CD4-positive, CD25-positive, alpha-beta regulatory T cell (primary cell): ENCODE measurements around the gene KMT2C. TPM values are rescaled to one million over a fixed set of nuclear protein-coding genes. Genes with fewer than 3 reads are reported as not detected.
A peak's percentile ranks its signal among the peaks of the same experiment; 100 is the strongest.
"Not testable (repeated sequence)": the region's sequence is repeated elsewhere in the genome, so short reads cannot be mapped to it uniquely, and the experiment has no call there.

Experiments used
- ATAC-seq, 2 donors: fragments of 150-1000 bp; cut with Tn5 transposase; one replicate each; pipeline ENCODE4 v1.10.0; 2021; ENCODE audit warnings: low read depth in 2 of 2, moderate number of reproducible peaks in 2 of 2, moderate library complexity in 1 of 2
- DNase-seq, 3 donors: peaks; one replicate each; pipeline versions ENCODE4 v3.0.0 to v3.0.0-alpha.2; 2012 to 2022; ENCODE audit warnings: mixed read lengths in 1 of 3
- H3K27ac ChIP-seq: one replicate; pipeline ENCODE4 v1.7.0; 2013; ENCODE audit warnings: mild to moderate bottlenecking, low read length; ENCODE audit not compliant: insufficient read depth, poor library complexity, severe bottlenecking
- H3K27me3 ChIP-seq: one replicate; pipeline ENCODE4 v1.7.0; 2013; ENCODE audit warnings: low read length; ENCODE audit not compliant: control insufficient read depth, insufficient read depth
- H3K36me3 ChIP-seq: one replicate; pipeline ENCODE4 v1.7.0; 2013; ENCODE audit warnings: mild to moderate bottlenecking, low read length, moderate library complexity; ENCODE audit not compliant: control insufficient read depth, insufficient read depth
- H3K4me1 ChIP-seq: 2 replicates; pipeline ENCODE4 v1.7.0; 2013; ENCODE audit warnings: mild to moderate bottlenecking, low read length; ENCODE audit not compliant: insufficient read depth, control insufficient read depth, poor library complexity, severe bottlenecking
- H3K4me3 ChIP-seq: one replicate; pipeline ENCODE4 v1.7.0; 2013; ENCODE audit warnings: low read depth, mild to moderate bottlenecking, low read length, moderate library complexity
- H3K9me3 ChIP-seq, 2 experiments: 1 replicate in 1 of 2; 2 replicates in 1 of 2; pipeline ENCODE4 v1.7.0; 2013; ENCODE audit warnings: low read length in 2 of 2, mild to moderate bottlenecking in 1 of 2, moderate library complexity in 1 of 2; ENCODE audit not compliant: control insufficient read depth in 2 of 2
- H3K27ac Mint-ChIP-seq, 3 donors: one replicate each; pipeline ENCODE4 v1.8.0; 2020 to 2022; ENCODE audit warnings: mild to moderate bottlenecking in 3 of 3, mixed read lengths in 3 of 3, moderate library complexity in 2 of 3
- H3K27me3 Mint-ChIP-seq: one replicate; pipeline ENCODE4 v1.8.0; 2022; ENCODE audit warnings: mild to moderate bottlenecking, mixed read lengths
- H3K36me3 Mint-ChIP-seq: one replicate; pipeline ENCODE4 v1.8.0; 2020; ENCODE audit warnings: mixed read lengths
- H3K4me1 Mint-ChIP-seq, 4 donors: one replicate each; pipeline ENCODE4 v1.8.0; 2020 to 2022; ENCODE audit warnings: mixed read lengths in 4 of 4, mild to moderate bottlenecking in 1 of 4
- H3K4me3 Mint-ChIP-seq, 4 donors: one replicate each; pipeline ENCODE4 v1.8.0; 2020 to 2022; ENCODE audit warnings: mild to moderate bottlenecking in 4 of 4, mixed read lengths in 4 of 4, moderate library complexity in 3 of 4
- H3K9me3 Mint-ChIP-seq, 7 donors: one replicate each; pipeline ENCODE4 v1.8.0; 2020 to 2022; ENCODE audit warnings: mixed read lengths in 7 of 7, mild to moderate bottlenecking in 3 of 7, moderate library complexity in 2 of 7
- polyA plus RNA-seq, 4 donors: library from polyadenylated mRNA; unstranded; fragments of 300-500 nt; fragmentation: Illumina TruSeq; gene quantifications; one replicate each; pipeline ENCODE4 v1.2.3, GENCODE V29; 2021
- total RNA-seq: library from RNA; stranded (reverse); gene quantifications from one replicate; pipeline ENCODE4 v1.2.3, GENCODE V29; 2022

The KMT2C gene
- total and polyA plus RNA-seq, 5 donors from 2014 or later = 8.6 to 160 (median 9.5) TPM

GRCh38 chr7:152365982-152366603 is 69.7 kb downstream of the KMT2C start:
- Histone ChIP-seq H3K4me1 (peaks cover 12% of the 10 kb centered on the region), H3K9me3 (no peaks in the 10 kb centered on the region), H3K27me3 (no peaks in the 10 kb centered on the region), H3K27ac (no peak overlapping the region), H3K36me3 (peaks cover 12% of the 10 kb centered on the region), H3K4me3 (no peak overlapping the region)
- Mint-ChIP-seq H3K4me1 (peaks cover 58 to 77% (median 65%) of the 10 kb centered on the region in 4 donors), H3K9me3 (peaks cover 0 to 3% (median 0%) of the 10 kb centered on the region in 7 donors), H3K27ac (no peak overlapping the region), H3K27me3 (no peaks in the 10 kb centered on the region), H3K36me3 (peaks cover 15% of the 10 kb centered on the region), H3K4me3 (no peak overlapping the region)
- DNase-seq = no peak
- ATAC-seq = no peak

GRCh38 chr7:152363798-152364197 is 72.0 kb downstream of the KMT2C start:
- Mint-ChIP-seq H3K27me3 (no peaks in the 10 kb centered on the region), H3K36me3 (peaks cover 9% of the 10 kb centered on the region), H3K9me3 (peaks cover 0 to 3% (median 0%) of the 10 kb centered on the region in 7 donors), H3K27ac (no peak overlapping the region), H3K4me3 (peak overlapping the region in 2 of 4 donors; percentile 6 to 10), H3K4me1 (peaks cover 48 to 61% (median 55%) of the 10 kb centered on the region in 4 donors)
- Histone ChIP-seq H3K36me3 (peaks cover 12% of the 10 kb centered on the region), H3K4me3 (no peak overlapping the region), H3K27ac (no peak overlapping the region), H3K4me1 (peaks cover 10% of the 10 kb centered on the region), H3K9me3 (no peaks in the 10 kb centered on the region), H3K27me3 (no peaks in the 10 kb centered on the region)
- no peak for DNase-seq
- no peak for ATAC-seq

- Mint-ChIP-seq H3K36me3 (peaks cover 4% of the 10 kb centered on the region), H3K4me1 (peaks cover 45 to 53% (median 49%) of the 10 kb centered on the region in 4 donors), H3K27me3 (no peaks in the 10 kb centered on the region), H3K4me3 (no peak overlapping the region), H3K9me3 (peaks cover 0 to 3% (median 0%) of the 10 kb centered on the region in 7 donors), H3K27ac (no peak overlapping the region)
- Histone ChIP-seq H3K4me3 (no peak overlapping the region), H3K36me3 (peaks cover 19% of the 10 kb centered on the region), H3K27me3 (no peaks in the 10 kb centered on the region), H3K27ac (no peak overlapping the region), H3K4me1 (peaks cover 10% of the 10 kb centered on the region), H3K9me3 (no peaks in the 10 kb centered on the region)
- ATAC-seq (no peak), DNase-seq (no peak)
Measured at GRCh38 chr7:152362128-152362926, 73.5 kb downstream of the KMT2C start.

GRCh38 chr7:152355474-152356057 is 80.2 kb downstream of the KMT2C start:
- Mint-ChIP-seq H3K4me3 (no peak overlapping the region), H3K27me3 (peaks cover 4% of the 10 kb centered on the region), H3K27ac (no peak overlapping the region), H3K9me3 (peaks cover 0 to 3% (median 0%) of the 10 kb centered on the region in 7 donors), H3K4me1 (peaks cover 5 to 38% (median 26%) of the 10 kb centered on the region in 4 donors), H3K36me3 (peaks cover 40% of the 10 kb centered on the region)
- Histone ChIP-seq H3K27me3 (no peaks in the 10 kb centered on the region), H3K36me3 (peaks cover 20% of the 10 kb centered on the region), H3K4me3 (no peak overlapping the region), H3K9me3 (no peaks in the 10 kb centered on the region), H3K27ac (no peak overlapping the region), H3K4me1 (no peaks in the 10 kb centered on the region)
- DNase-seq (no peak), ATAC-seq (no peak)

- H3K36me3 Mint-ChIP-seq = peaks cover 46% of the 10 kb centered on the region
- peaks cover 4% of the 10 kb centered on the region for H3K27me3 Mint-ChIP-seq
- no peaks in the 10 kb centered on the region for H3K27me3 ChIP-seq
- H3K4me1 ChIP-seq = no peaks in the 10 kb centered on the region
- H3K9me3 Mint-ChIP-seq = peaks cover 0 to 6% (median 0%) of the 10 kb centered on the region in 7 donors
- no peak overlapping the region for H3K4me3 ChIP-seq
- ATAC-seq (no peak), DNase-seq (no peak)
- no peak overlapping the region for H3K27ac Mint-ChIP-seq
- H3K4me3 Mint-ChIP-seq = no peak overlapping the region
- H3K36me3 ChIP-seq = peaks cover 28% of the 10 kb centered on the region
- peaks cover 7 to 32% (median 26%) of the 10 kb centered on the region in 4 donors for H3K4me1 Mint-ChIP-seq
- no peak overlapping the region for H3K27ac ChIP-seq
- no peaks in the 10 kb centered on the region for H3K9me3 ChIP-seq
Measured at GRCh38 chr7:152354061-152354460, 81.7 kb downstream of the KMT2C start.

- not testable (repeated sequence) for H3K27me3 Mint-ChIP-seq, DNase-seq, H3K27me3 ChIP-seq, H3K27ac ChIP-seq, H3K9me3 ChIP-seq, ATAC-seq, H3K4me3 ChIP-seq, H3K27ac Mint-ChIP-seq, H3K4me3 Mint-ChIP-seq, H3K4me1 ChIP-seq
- H3K36me3 ChIP-seq = peaks cover 31% of the 10 kb centered on the region
- Mint-ChIP-seq H3K36me3 (peaks cover 54% of the 10 kb centered on the region), H3K9me3 (peaks cover 0 to 13% (median 4%) of the 10 kb centered on the region in 7 donors), H3K4me1 (peaks cover 10 to 31% (median 26%) of the 10 kb centered on the region in 4 donors)
Measured at GRCh38 chr7:152353281-152353680, 82.5 kb downstream of the KMT2C start.

GRCh38 chr7:152351747-152352146 is 84.1 kb downstream of the KMT2C start:
- not testable (repeated sequence) for H3K27me3 ChIP-seq, H3K9me3 ChIP-seq, H3K4me3 Mint-ChIP-seq, H3K27ac ChIP-seq, H3K4me3 ChIP-seq, ATAC-seq, H3K27me3 Mint-ChIP-seq, H3K4me1 ChIP-seq, DNase-seq
- peaks cover 67% of the 10 kb centered on the region for H3K36me3 Mint-ChIP-seq
- peaks cover 0 to 21% (median 5%) of the 10 kb centered on the region in 7 donors for H3K9me3 Mint-ChIP-seq
- peak overlapping the region in 1 of 3 donors; percentile 65 for H3K27ac Mint-ChIP-seq
- H3K4me1 Mint-ChIP-seq = peaks cover 6 to 32% (median 25%) of the 10 kb centered on the region in 4 donors
- H3K36me3 ChIP-seq = peaks cover 27% of the 10 kb centered on the region
